ENCODE data around the gene SH2D4B.
A peak's percentile ranks its signal among the peaks of the same experiment; 100 is the strongest.

Gene SH2D4B

DNA sequence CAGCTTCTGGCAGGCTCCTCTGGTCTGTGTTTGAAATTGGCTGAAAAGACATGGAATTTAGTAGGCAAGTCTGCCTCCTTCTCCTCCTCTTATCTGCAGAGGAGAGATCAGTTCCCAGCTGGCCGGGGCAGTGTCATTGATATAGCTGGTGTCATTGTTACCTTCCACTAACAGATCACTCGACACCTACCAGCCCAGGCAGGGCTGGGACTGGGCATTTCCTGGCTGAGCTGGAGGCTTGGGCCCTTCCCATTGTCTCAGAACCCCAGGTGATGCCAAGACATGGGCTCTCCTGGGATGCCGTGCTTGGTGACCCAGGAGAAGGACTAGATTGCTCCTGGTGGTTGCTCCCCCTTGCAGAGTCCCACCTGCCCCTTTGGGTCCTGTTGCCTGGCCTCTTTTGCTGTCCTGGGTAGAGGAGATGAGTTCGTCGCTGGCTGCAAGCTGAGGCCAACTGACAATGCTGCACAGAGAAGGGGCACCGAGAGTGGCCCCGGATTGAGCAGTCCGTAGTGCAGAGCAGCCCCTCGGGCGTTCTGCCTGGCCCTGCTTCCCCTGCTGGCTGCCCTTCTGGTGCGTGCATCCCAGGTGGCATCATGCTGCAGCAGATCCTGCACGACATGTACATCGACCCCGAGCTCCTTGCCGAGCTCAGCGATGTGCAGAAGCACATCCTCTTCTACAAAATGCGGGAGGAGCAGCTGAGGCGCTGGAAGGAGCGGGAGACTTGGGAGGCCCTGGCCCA lies at the start of gene SH2D4B:
Gene SH2D4B (plus strand): TSS at position 167 of the 745 bp plus-strand sequence. CDS start 430 bp downstream, at position 597.
- TF ChIP-seq, protein P1, sequence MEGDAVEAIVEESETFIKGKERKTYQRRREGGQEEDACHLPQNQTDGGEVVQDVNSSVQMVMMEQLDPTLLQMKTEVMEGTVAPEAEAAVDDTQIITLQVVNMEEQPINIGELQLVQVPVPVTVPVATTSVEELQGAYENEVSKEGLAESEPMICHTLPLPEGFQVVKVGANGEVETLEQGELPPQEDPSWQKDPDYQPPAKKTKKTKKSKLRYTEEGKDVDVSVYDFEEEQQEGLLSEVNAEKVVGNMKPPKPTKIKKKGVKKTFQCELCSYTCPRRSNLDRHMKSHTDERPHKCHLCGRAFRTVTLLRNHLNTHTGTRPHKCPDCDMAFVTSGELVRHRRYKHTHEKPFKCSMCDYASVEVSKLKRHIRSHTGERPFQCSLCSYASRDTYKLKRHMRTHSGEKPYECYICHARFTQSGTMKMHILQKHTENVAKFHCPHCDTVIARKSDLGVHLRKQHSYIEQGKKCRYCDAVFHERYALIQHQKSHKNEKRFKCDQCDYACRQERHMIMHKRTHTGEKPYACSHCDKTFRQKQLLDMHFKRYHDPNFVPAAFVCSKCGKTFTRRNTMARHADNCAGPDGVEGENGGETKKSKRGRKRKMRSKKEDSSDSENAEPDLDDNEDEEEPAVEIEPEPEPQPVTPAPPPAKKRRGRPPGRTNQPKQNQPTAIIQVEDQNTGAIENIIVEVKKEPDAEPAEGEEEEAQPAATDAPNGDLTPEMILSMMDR (conservative IDR thresholded peaks at IDR 0.05) = no peak
- H3K27ac ChIP-seq = no peak within 1 kb of the TSS

DNA sequence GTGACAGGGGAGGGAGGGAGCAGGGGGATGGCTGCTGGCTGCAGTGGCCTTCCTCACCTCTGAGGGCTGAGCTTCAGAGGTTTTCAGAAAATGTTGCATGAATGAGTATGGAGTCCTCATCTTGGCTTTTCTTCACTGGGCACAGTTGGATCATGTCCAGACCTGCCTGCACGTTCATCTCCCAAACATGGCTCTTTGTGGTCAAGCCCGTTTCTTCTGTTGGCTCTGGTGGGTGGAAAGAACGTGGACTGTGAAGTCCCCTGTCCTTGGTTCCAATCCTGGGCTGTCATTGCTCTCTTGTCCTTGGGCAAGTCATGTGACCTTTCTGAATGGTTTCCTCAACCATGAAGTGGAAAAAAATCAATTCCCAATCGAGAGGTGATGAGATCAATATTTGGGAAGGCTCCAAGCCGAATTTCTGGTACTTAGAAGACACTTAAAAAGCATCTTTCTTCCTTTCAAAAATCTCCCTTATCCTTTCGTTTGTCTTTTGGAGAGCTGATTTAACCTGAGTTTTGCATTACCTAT lies 49.1 kb upstream of the SH2D4B start:
- TF ChIP-seq, protein P1 (conservative IDR thresholded peaks at IDR 0.05) = no peak
- H3K27ac ChIP-seq = peak overlapping the region; percentile 99

DNA sequence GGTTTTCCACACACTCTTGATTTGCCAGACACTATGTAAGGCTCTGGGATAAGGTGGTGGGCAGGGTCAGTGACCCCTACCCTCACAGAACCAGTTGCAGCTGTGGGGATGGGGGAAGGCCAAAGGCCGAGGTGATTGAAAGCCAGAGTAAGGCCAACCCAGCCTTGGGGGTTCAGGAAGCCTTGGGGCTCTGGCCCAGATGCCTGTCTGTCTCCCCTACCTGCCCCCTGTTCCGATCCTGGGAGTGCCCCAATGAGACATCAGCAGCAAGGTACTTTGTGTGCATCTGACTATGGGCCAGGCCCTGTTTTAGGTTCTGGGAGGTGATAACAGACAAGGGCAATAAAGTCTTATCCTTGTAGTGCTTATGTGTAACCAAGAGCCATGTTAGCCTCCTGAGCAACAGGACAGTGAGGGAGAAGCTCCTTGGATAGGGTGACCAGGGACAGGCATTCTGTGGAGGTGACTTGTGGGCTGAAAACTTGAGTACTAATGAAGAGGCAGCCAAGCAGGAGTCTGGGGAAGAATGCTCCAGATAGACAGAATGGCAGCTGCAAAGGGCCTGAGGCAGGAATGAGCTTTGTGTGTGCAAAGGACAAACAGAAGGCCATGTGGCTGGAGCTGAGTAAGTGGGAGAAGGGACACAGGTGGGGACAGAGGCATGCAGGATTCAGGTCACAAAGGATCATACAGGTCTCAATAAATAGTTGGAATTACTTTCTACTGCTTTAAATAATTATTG lies 48.2 kb upstream of the SH2D4B start:
- TF ChIP-seq, protein P1 (conservative IDR thresholded peaks at IDR 0.05) = no peak
- peak overlapping the region; percentile 99 for H3K27ac ChIP-seq

DNA sequence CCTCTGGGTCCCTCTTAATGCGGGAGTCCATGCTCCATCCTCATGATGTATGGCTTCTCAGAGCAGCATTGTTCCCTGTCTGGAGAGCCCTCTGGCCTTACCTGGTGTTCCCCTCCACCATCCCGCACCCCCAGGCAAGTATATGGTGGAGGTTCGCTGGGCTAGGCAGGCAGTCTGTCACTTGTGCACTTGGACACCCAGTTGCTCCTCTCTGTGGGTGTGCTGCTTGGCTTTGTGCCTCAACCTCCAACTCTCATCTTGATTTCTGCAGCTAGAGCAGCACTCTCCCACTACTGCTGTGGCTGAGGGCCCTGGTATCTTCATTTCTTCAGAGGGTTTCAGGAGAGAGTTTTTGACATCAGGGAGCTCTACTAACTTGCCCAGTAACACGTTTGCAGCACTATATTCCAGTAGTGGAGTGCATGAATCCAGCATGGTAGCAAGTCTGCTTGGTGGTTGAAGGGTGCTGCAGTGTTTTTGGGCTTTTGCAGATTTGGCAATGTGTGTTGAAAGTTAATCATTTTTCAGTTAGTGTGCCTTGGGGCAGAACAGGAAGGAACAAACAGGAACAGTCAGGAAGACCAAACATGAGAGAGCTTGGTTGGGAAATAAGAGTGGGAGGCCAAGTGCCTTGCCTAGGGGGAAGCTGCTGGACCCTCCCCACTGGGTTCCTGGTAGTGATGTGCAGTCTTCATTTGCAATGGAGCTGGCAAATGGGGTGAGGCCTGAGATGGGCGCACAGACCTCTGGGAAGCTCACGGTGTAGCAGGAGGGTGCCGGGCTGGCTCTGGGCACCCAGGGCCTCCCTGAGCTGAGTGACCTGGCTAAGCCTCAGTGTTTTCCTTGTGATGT lies 46.2 kb upstream of the SH2D4B start:
- peak overlapping the region; percentile 99 for H3K27ac ChIP-seq
- TF ChIP-seq, protein P1 (conservative IDR thresholded peaks at IDR 0.05) = no peak

DNA sequence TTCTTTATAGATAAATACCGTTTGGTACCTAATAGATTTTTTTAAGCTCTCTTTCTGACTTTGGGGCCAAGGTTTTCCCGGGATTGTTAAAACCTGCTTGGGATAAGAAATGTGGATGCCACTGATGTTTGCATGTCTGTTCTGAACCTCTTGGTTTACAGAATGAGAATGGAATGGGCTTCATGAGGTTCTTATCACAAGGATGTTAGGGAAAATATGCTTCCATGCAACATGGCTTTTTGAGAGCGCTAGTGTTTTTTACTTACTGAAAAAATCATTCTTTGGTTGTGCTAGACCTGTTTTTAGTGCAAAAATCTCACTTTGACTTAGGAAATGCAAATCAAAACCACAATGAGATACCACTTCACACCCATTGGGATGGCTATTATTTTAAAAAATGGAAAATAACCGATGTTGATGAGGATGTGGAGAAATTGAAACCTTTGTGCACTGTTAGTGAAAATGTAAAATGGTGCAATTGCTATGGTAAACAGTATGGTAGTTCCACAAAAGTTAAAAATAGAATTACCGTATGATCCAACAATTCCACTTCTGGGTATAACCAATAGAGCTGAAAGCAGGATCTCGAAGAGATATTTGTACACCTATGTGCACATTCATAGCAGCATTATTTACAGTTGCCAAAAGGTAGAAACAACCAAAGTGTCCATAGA lies 44.7 kb upstream of the SH2D4B start:
- TF ChIP-seq, protein P1 (conservative IDR thresholded peaks at IDR 0.05) = no peak
- H3K27ac ChIP-seq = peak overlapping the region; percentile 99

DNA sequence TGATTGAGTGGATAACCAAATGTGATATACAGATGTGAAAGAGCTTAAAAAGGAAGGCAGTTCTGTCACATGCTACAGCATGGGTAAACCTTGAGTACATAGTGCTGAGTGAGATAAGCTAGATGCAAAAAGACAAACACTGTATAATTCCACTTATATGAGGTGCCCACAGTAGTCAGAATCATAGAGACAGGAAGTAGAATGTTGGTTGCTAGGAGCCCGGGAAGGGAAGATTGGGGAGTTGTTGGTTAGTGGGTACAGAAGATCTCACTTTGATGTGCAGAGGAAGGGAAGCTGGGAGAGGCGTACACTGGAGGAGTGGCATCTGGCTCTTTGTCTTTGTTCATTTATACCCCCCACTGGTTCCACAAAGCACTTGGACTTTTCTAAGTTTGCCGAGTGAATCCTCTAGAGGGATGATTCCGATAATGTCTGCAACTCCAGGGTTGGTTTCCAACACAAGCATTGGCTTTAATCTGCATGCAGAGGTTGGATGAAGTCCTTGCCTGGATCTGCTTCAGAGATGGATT lies 44.1 kb upstream of the SH2D4B start:
- TF ChIP-seq, protein P1 (conservative IDR thresholded peaks at IDR 0.05) = no peak
- peak overlapping the region; percentile 99 for H3K27ac ChIP-seq

Data from VCaP (cell line).